Coronary artery (tissue), 2 donors: ENCODE measurements around the gene FER1L5.

Experiments
- DNase-seq: peaks from one replicate; pipeline ENCODE4 v3.0.0-alpha.2; 2017; ENCODE audit warnings: low spot score
- H3K27ac ChIP-seq, 2 donors: fragments of 200-600 bp; sonication (generic); one replicate each; pipeline ENCODE4 v1.5.1; 2016 to 2019
- H3K4me3 ChIP-seq: fragments of 200-600 bp; sonication (generic); 2 replicates; pipeline ENCODE4 v1.5.1; 2016; ENCODE audit warnings: mild to moderate bottlenecking, moderate library complexity
- TF ChIP-seq, protein P1 (sequence below): fragments of 200-600 bp; sonication (generic); IDR thresholded peaks from one replicate; pipeline ENCODE4 v1.5.1; 2019; ENCODE audit warnings: antibody characterized with exemption

Gene FER1L5

DNA sequence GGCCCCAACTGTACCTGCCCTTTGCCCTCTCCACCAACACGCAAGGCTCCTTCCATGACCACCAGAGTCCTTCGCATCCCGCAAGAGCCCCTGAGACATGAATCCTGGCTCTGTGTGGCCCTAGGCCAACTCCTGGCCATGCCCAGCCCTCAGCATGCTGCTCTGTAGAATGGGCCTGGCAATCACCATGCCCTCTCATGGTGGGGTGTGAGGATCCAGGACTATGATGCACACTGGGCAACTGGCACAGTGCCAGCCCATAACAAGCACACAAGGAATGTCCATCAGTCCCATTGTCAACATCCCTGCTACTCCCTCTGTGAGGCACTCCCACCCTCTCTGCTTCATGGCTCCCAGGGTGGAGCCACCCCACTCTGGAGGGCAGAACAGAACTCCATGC, 44.7 kb downstream of the FER1L5 start:
- DNase-seq = no peak
- Histone ChIP-seq H3K4me3 (no peak overlapping the region), H3K27ac (no peak overlapping the region)
- TF ChIP-seq, protein P1, sequence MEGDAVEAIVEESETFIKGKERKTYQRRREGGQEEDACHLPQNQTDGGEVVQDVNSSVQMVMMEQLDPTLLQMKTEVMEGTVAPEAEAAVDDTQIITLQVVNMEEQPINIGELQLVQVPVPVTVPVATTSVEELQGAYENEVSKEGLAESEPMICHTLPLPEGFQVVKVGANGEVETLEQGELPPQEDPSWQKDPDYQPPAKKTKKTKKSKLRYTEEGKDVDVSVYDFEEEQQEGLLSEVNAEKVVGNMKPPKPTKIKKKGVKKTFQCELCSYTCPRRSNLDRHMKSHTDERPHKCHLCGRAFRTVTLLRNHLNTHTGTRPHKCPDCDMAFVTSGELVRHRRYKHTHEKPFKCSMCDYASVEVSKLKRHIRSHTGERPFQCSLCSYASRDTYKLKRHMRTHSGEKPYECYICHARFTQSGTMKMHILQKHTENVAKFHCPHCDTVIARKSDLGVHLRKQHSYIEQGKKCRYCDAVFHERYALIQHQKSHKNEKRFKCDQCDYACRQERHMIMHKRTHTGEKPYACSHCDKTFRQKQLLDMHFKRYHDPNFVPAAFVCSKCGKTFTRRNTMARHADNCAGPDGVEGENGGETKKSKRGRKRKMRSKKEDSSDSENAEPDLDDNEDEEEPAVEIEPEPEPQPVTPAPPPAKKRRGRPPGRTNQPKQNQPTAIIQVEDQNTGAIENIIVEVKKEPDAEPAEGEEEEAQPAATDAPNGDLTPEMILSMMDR = no peak

GRCh38 chr2:96687711-96688640, 45.4 kb downstream of the FER1L5 start:
- no peak overlapping the region for H3K27ac ChIP-seq
- TF ChIP-seq, protein P1 = no peak
- DNase-seq = no peak
- H3K4me3 ChIP-seq = no peak overlapping the region

DNA sequence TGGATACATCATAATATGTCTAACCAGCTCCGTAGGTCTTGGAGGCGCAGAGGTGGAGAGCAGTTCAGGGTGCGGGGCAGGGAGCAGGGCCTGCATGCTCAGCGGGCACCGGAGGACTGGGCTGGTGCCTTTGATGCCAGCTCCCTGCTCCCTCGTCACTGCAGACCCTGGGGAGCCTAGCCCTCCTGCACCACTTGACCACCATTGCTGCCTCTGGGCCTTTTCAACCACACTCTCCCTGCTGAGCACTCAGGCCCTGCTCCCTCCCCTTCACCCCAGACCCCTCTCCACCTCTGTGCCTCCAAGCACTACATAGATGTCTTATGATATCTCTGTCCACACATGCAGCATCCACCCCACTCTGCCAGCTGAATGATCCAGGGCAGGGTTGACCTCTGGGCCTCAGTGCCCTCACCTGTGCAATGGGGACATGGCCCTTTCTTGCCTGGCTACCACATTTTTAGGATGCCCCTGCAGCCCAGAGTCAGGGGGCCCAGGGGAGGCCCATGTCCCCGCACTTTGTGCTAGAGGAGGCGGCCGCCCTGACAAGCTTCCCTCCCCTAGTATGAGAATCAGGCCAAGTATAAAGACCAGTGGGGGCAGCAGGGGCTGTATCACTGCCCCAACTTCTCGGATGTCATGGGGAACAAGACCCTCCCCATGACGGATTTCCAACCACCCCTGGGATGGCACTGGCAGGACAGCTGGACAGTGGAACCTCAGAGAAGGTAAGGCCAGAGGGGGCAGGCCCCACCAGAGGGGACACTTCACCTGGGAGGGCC, 46.3 kb downstream of the FER1L5 start:
- H3K4me3 ChIP-seq = no peak overlapping the region
- no peak overlapping the region for H3K27ac ChIP-seq
- TF ChIP-seq, protein P1 = no peak
- no peak for DNase-seq

- TF ChIP-seq, protein P1 = no peak
- H3K27ac ChIP-seq = no peak overlapping the region
- H3K4me3 ChIP-seq = no peak overlapping the region
- DNase-seq = no peak
These were observed 46.9 kb downstream of the FER1L5 start for GRCh38 chr2:96689431-96689991.

- Histone ChIP-seq H3K27ac (no peak overlapping the region), H3K4me3 (no peak overlapping the region)
- no peak for DNase-seq
- TF ChIP-seq, protein P1 = no peak
These were observed 47.9 kb downstream of the FER1L5 start for GRCh38 chr2:96690306-96691021.

- no peak for DNase-seq
- TF ChIP-seq, protein P1 = no peak
- no peak overlapping the region for H3K27ac ChIP-seq
- no peak overlapping the region for H3K4me3 ChIP-seq
These were observed 48.6 kb downstream of the FER1L5 start for GRCh38 chr2:96691022-96691612.
